Retina (tissue), 1 donor: Measurements from ENCODE around the gene ELP2.
"Not testable (repeated sequence)": the region's sequence is repeated elsewhere in the genome, so short reads cannot be mapped to it uniquely, and the experiment has no call there.

Source experiments
- DNase-seq: peaks from one replicate; pipeline ENCODE4 v3.0.0-alpha.2; 2016

The ELP2 gene

GRCh38 chr18:36191711-36192110, 62.0 kb downstream of the ELP2 start:
- no peak for DNase-seq

GRCh38 chr18:36194600-36195315, 65.1 kb downstream of the ELP2 start:
- no peak for DNase-seq

GRCh38 chr18:36195427-36196122, 65.9 kb downstream of the ELP2 start:
- DNase-seq, result no peak

GRCh38 chr18:36196238-36196995, 66.7 kb downstream of the ELP2 start:
- no peak for DNase-seq

GRCh38 chr18:36197511-36198166, 67.9 kb downstream of the ELP2 start:
- DNase-seq, result no peak

GRCh38 chr18:36199691-36200295, 70.1 kb downstream of the ELP2 start:
- no peak for DNase-seq

GRCh38 chr18:36200354-36200771, 70.7 kb downstream of the ELP2 start:
- no peak for DNase-seq

GRCh38 chr18:36201765-36202164, 72.1 kb downstream of the ELP2 start:
- no peak for DNase-seq

- no peak for DNase-seq
These were observed 73.7 kb downstream of the ELP2 start for GRCh38 chr18:36203360-36203895.

- DNase-seq, result no peak
These were observed 75.5 kb downstream of the ELP2 start for GRCh38 chr18:36205166-36205565.

- DNase-seq, result no peak
These were observed 77.6 kb downstream of the ELP2 start for GRCh38 chr18:36207303-36207702.

GRCh38 chr18:36207969-36208368, 78.3 kb downstream of the ELP2 start:
- not testable (repeated sequence) for DNase-seq

GRCh38 chr18:36211612-36212065, 81.9 kb downstream of the ELP2 start:
- no peak for DNase-seq

- DNase-seq, result no peak
These were observed 82.8 kb downstream of the ELP2 start for GRCh38 chr18:36212301-36213171.

- no peak for DNase-seq
These were observed 85.1 kb downstream of the ELP2 start for GRCh38 chr18:36214811-36215210.

- no peak for DNase-seq
These were observed 85.9 kb downstream of the ELP2 start for GRCh38 chr18:36215577-36215976.

- DNase-seq, result no peak
These were observed 87.6 kb downstream of the ELP2 start for GRCh38 chr18:36217348-36217747.

- no peak for DNase-seq
These were observed 99.5 kb downstream of the ELP2 start for GRCh38 chr18:36229188-36229587.
